Karpas-422 (cell line): Measurements from ENCODE around the gene AMHR2. TPM values are rescaled to one million over a fixed set of nuclear protein-coding genes. Genes with fewer than 3 reads are reported as not detected.
"Not testable (repeated sequence)": the region's sequence is repeated elsewhere in the genome, so short reads cannot be mapped to it uniquely, and the experiment has no call there.

ENCODE experiments used
- DNase-seq: peaks from one replicate; pipeline ENCODE4 v3.0.0-alpha.2; 2015
- H2AFZ ChIP-seq: fragments of 200-600 bp; sonication (generic); 2 replicates; pipeline ENCODE4 v1.6.1; 2014; ENCODE audit warnings: antibody characterized with exemption, low read length, mixed read lengths
- H3K27ac ChIP-seq: fragments of 200-600 bp; sonication (generic); 2 replicates; pipeline ENCODE4 v1.5.1; 2014; ENCODE audit warnings: mild to moderate bottlenecking, low read length, moderate library complexity
- H3K27me3 ChIP-seq: fragments of 200-600 bp; sonication (generic); 2 replicates; pipeline ENCODE4 v1.6.1; 2014; ENCODE audit warnings: low read length, mixed read lengths
- H3K36me3 ChIP-seq: fragments of 200-600 bp; sonication (generic); 2 replicates; pipeline ENCODE4 v1.6.1; 2014; ENCODE audit warnings: low read length, mixed read lengths; ENCODE audit not compliant: insufficient read depth
- H3K4me1 ChIP-seq: fragments of 200-600 bp; sonication (generic); 2 replicates; pipeline ENCODE4 v1.6.1; 2014; ENCODE audit warnings: mild to moderate bottlenecking, low read length, mixed read lengths
- H3K4me2 ChIP-seq: fragments of 200-600 bp; sonication (generic); 2 replicates; pipeline ENCODE4 v1.6.1; 2014; ENCODE audit warnings: low read length, low read depth, mild to moderate bottlenecking; ENCODE audit not compliant: poor library complexity, severe bottlenecking
- H3K4me3 ChIP-seq: fragments of 200-600 bp; sonication (generic); 2 replicates; pipeline ENCODE4 v1.5.1; 2014; ENCODE audit warnings: mild to moderate bottlenecking, antibody characterized with exemption, low read length, mixed read lengths
- H3K79me2 ChIP-seq: fragments of 200-600 bp; sonication (generic); 2 replicates; pipeline ENCODE4 v1.6.1; 2014; ENCODE audit warnings: mild to moderate bottlenecking, low read length, mixed read lengths
- H3K9ac ChIP-seq: fragments of 200-600 bp; sonication (generic); 2 replicates; pipeline ENCODE4 v1.6.0; 2014; ENCODE audit warnings: low read length
- H3K9me2 ChIP-seq: fragments of 200-600 bp; sonication (generic), shearing (Covaris generic); replicated peaks from 2 replicates; pipeline ENCODE4 v1.6.0; 2014; ENCODE audit warnings: mild to moderate bottlenecking, low read length, moderate library complexity; ENCODE audit not compliant: insufficient read depth
- H3K9me3 ChIP-seq: fragments of 300-700, 200-600 bp; sonication (generic); 2 replicates; pipeline ENCODE4 v1.6.1; 2014; ENCODE audit warnings: low read length, mixed read lengths
- H4K20me1 ChIP-seq: fragments of 200-600 bp; sonication (generic); 2 replicates; pipeline ENCODE4 v1.6.1; 2014; ENCODE audit warnings: mild to moderate bottlenecking, antibody characterized with exemption, low read length, low read depth; ENCODE audit not compliant: insufficient read depth
- total RNA-seq: library from RNA; depleted of rRNA; stranded (reverse); fragments of >200 nt; shearing (Covaris generic); gene quantifications from 2 replicates; pipeline ENCODE4 v1.2.3, GENCODE V29; 2014; ENCODE audit warnings: low replicate concordance

Gene AMHR2
- total RNA-seq, 1 experiment from 2014 or later = not detected

GRCh38 chr12:53380794-53381730 is 42.6 kb upstream of the AMHR2 start:
- peaks cover 12% of the 10 kb centered on the region for H3K36me3 ChIP-seq
- no peaks in the 10 kb centered on the region for H3K9me3 ChIP-seq
- no peaks in the 10 kb centered on the region for H4K20me1 ChIP-seq
- no peaks in the 10 kb centered on the region for H3K9me2 ChIP-seq
- H3K4me1 ChIP-seq = peaks cover 44% of the 10 kb centered on the region
- H3K4me2 ChIP-seq = peak overlapping the region; percentile 88
- H3K27ac ChIP-seq = peak overlapping the region; percentile 27; the same call in 1 of the 2 replicates
- H2AFZ ChIP-seq = no peak overlapping the region
- H3K9ac ChIP-seq = peak overlapping the region; percentile 70
- H3K27me3 ChIP-seq = no peaks in the 10 kb centered on the region
- H3K4me3 ChIP-seq = peak overlapping the region; percentile 72
- H3K79me2 ChIP-seq = peaks cover 42% of the 10 kb centered on the region
- DNase-seq = no peak

GRCh38 chr12:53381731-53382630 is 41.7 kb upstream of the AMHR2 start:
- Histone ChIP-seq H3K4me3 (peak overlapping the region; percentile 72), H4K20me1 (no peaks in the 10 kb centered on the region), H3K4me2 (peak overlapping the region; percentile 88), H2AFZ (no peak overlapping the region), H3K9me2 (no peaks in the 10 kb centered on the region), H3K9me3 (no peaks in the 10 kb centered on the region), H3K36me3 (peaks cover 12% of the 10 kb centered on the region), H3K9ac (peak overlapping the region; percentile 70), H3K4me1 (peaks cover 53% of the 10 kb centered on the region), H3K79me2 (peaks cover 51% of the 10 kb centered on the region), H3K27me3 (no peaks in the 10 kb centered on the region), H3K27ac (peak overlapping the region; percentile 27; the same call in 1 of the 2 replicates)
- peak; percentile 60 for DNase-seq

DNA sequence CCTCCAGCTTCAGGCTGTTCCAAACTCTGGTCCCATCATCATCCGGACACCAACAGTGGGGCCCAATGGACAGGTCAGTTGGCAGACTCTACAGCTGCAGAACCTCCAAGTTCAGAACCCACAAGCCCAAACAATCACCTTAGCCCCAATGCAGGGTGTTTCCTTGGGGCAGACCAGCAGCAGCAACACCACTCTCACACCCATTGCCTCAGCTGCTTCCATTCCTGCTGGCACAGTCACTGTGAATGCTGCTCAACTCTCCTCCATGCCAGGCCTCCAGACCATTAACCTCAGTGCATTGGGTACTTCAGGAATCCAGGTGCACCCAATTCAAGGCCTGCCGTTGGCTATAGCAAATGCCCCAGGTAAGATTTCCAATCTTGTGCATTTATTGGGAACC is 40.4 kb upstream of the AMHR2 start:
- no peak overlapping the region for H2AFZ ChIP-seq
- H3K4me3 ChIP-seq = no peak overlapping the region
- no peaks in the 10 kb centered on the region for H4K20me1 ChIP-seq
- no peak overlapping the region for H3K27ac ChIP-seq
- peak overlapping the region; percentile 5; the same call in 1 of the 2 replicates for H3K9ac ChIP-seq
- H3K36me3 ChIP-seq = peaks cover 12% of the 10 kb centered on the region
- H3K4me1 ChIP-seq = peaks cover 62% of the 10 kb centered on the region
- peaks cover 64% of the 10 kb centered on the region for H3K79me2 ChIP-seq
- H3K9me2 ChIP-seq = no peaks in the 10 kb centered on the region
- no peaks in the 10 kb centered on the region for H3K27me3 ChIP-seq
- no peak for DNase-seq
- H3K4me2 ChIP-seq = peak overlapping the region; percentile 4
- H3K9me3 ChIP-seq = no peaks in the 10 kb centered on the region

DNA sequence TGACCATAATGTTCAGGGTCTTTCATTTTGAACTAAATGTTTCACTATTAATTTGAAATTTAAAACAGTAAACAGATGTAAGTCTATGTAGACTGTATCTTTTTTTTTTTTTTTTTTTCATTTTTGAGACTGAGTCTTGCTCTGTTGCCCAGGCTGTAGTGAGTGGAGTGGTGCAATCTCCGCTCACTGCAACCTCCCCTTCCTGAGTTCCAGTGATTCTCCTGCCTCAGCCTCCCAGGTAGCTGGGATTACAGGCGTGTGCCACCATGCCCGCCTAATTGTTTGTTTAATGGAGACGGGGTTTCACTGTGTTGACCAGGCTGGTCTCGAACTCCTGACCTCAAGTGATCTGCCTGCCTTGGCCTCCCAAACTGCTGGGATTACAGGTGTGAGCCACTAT is 37.3 kb upstream of the AMHR2 start:
- H3K4me3 ChIP-seq, H2AFZ ChIP-seq, DNase-seq, H3K9ac ChIP-seq, H3K9me2 ChIP-seq, H3K27ac ChIP-seq, H3K27me3 ChIP-seq, H4K20me1 ChIP-seq, H3K9me3 ChIP-seq: not testable (repeated sequence)
- H3K4me2 ChIP-seq = peak overlapping the region; percentile 9
- H3K79me2 ChIP-seq = peaks cover 88% of the 10 kb centered on the region
- peaks cover 72% of the 10 kb centered on the region for H3K4me1 ChIP-seq
- H3K36me3 ChIP-seq = peaks cover 12% of the 10 kb centered on the region

- Histone ChIP-seq H3K4me3 (no peak overlapping the region), H3K4me1 (peaks cover 50% of the 10 kb centered on the region), H3K27me3 (no peaks in the 10 kb centered on the region), H3K79me2 (peaks cover 83% of the 10 kb centered on the region), H3K9me2 (no peaks in the 10 kb centered on the region), H3K27ac (no peak overlapping the region), H3K4me2 (peak overlapping the region; percentile 34), H2AFZ (no peak overlapping the region), H3K9me3 (no peaks in the 10 kb centered on the region), H4K20me1 (no peaks in the 10 kb centered on the region), H3K36me3 (no peaks in the 10 kb centered on the region; the same call in 1 of the 2 replicates), H3K9ac (no peak overlapping the region)
- no peak for DNase-seq
These were observed 34.7 kb upstream of the AMHR2 start for GRCh38 chr12:53388932-53389331.

- no peaks in the 10 kb centered on the region for H3K27me3 ChIP-seq
- DNase-seq = no peak
- H3K36me3 ChIP-seq = no peaks in the 10 kb centered on the region
- H3K9me3 ChIP-seq = no peaks in the 10 kb centered on the region
- no peaks in the 10 kb centered on the region for H3K9me2 ChIP-seq
- H2AFZ ChIP-seq = no peak overlapping the region
- H3K4me2 ChIP-seq = peak overlapping the region; percentile 34
- no peak overlapping the region for H3K9ac ChIP-seq
- H3K27ac ChIP-seq = peak overlapping the region; percentile 38; the same call in 1 of the 2 replicates
- peaks cover 50% of the 10 kb centered on the region for H3K4me1 ChIP-seq
- no peaks in the 10 kb centered on the region for H4K20me1 ChIP-seq
- H3K4me3 ChIP-seq = no peak overlapping the region
- H3K79me2 ChIP-seq = peaks cover 81% of the 10 kb centered on the region
These were observed 34.0 kb upstream of the AMHR2 start for GRCh38 chr12:53389702-53390101.

- Histone ChIP-seq H3K4me3 (no peak overlapping the region), H3K79me2 (peaks cover 83% of the 10 kb centered on the region), H4K20me1 (no peaks in the 10 kb centered on the region), H3K9ac (no peak overlapping the region), H2AFZ (no peak overlapping the region), H3K4me2 (no peak overlapping the region), H3K4me1 (peaks cover 40% of the 10 kb centered on the region), H3K27me3 (no peaks in the 10 kb centered on the region), H3K27ac (no peak overlapping the region), H3K9me2 (no peaks in the 10 kb centered on the region), H3K36me3 (no peaks in the 10 kb centered on the region), H3K9me3 (no peaks in the 10 kb centered on the region)
- no peak for DNase-seq
These were observed 31.9 kb upstream of the AMHR2 start for GRCh38 chr12:53391724-53392123.

DNA sequence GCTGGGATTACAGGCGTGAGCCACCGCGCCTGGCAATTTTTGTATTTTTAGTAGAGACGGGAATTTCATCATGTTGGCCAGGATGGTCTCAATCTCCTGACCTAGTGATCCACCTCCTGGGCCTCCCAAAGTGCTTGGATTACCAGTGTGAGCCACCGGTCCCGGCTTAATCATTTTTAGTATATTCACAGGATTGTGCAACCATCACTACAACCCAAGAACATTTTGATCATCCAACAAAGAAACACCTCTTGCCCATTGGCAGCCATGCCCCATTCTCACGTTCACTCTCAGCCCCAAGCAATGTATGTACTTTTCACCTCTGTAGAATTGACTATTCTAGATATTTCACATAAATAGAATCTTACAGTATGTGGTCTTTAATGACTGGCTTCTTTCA is 23.8 kb upstream of the AMHR2 start:
- H2AFZ ChIP-seq = no peak overlapping the region
- H3K9ac ChIP-seq = no peak overlapping the region
- DNase-seq = no peak
- no peaks in the 10 kb centered on the region for H4K20me1 ChIP-seq
- H3K4me2 ChIP-seq = no peak overlapping the region
- H3K4me3 ChIP-seq = no peak overlapping the region
- H3K27ac ChIP-seq = no peak overlapping the region
- H3K27me3 ChIP-seq = no peaks in the 10 kb centered on the region
- H3K4me1 ChIP-seq = no peaks in the 10 kb centered on the region
- H3K79me2 ChIP-seq = peaks cover 63% of the 10 kb centered on the region
- H3K9me2 ChIP-seq = no peaks in the 10 kb centered on the region
- no peaks in the 10 kb centered on the region for H3K9me3 ChIP-seq
- H3K36me3 ChIP-seq = no peaks in the 10 kb centered on the region
